Glomerular visceral epithelial cell (primary cell): Measurements from ENCODE around the gene TPO.
"Not testable (repeated sequence)": the region's sequence is repeated elsewhere in the genome, so short reads cannot be mapped to it uniquely, and the experiment has no call there.

Experiments
- DNase-seq: peaks from one replicate; pipeline ENCODE4 v3.0.0-alpha.2; 2016; ENCODE audit errors: extremely low spot score

TPO gene

DNA sequence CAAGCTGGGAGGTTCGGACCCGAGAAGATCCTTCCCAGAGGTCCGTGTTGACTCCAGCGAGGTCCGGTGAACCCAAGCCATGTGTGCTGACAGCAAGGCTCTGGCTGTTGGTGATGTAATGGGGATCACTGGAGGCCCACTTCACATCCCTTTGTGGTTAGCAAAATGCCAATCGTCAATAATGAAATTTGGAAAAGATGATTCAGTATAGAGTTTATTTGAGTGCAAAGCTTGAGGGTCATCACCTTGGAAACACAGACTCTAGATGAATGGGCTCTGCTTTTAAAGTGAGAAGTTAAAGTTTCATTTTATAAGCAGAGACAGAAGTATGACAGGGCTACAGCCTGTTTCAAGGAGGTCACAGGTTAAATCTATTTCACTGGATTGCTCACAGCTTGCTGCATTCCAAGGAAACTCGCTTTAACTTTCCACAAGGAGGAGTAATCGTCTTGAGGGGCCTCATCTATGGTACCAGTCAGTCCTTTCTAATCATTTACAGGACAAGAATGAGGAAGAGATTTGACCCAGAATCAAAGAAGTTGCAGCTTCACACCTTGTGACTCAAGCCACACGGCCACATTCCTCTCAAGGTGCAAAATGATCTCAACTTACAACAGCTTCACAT, 140.5 kb downstream of the TPO start:
- DNase-seq = peak; percentile 88

DNA sequence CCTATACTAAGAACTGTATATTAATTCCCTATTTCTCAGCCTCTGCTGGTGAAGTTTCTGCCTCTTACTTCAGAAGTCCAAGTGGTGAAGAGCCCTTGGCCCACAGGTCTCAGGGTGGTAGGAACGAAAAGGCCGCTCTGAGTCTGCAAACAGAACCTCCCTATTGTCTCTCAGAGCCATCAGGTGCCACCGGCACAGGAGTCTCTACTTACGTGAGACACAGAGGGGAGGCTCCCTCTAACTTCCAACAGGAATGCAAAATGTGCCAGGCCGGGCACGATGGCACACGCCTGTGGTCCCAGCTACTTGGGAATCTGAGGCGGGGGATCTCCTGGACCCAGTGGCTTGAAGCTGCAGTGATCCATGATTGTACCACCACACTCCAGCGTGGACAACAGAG, 143.0 kb downstream of the TPO start:
- no peak for DNase-seq

DNA sequence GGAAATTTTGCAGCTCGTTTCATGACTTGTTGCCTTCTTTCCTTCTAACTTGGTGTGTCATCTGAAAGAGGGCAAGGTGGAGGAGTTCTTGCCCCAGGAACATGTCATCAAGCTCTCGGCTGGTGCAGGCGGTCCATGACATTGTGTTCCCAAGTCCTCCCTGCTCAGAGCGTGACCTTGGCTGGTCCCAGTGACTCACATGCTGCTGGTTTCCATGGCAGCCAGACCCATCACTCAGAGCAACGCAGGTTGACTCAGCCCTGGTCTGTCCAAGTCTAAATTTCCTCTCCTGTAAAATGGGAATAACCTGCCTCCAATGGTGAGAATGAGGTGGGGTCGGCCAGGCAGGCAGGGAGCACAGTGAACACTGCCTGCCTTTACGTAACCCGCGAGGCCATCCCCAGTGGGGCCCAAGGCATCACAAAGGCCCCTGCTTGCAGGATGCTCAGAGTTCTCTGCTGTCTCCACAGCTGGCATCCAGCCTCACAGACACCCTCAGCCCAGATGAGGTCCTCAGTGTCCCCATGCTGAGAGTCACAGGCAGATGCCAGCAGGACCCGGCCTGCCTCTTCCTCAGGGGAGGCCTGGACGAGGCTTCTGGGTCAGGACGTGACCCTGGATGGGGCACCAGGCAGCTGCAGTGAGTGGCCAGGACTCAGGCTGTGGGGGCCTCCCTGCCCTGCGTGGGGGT, 143.7 kb downstream of the TPO start:
- peak; percentile 82 for DNase-seq

DNA sequence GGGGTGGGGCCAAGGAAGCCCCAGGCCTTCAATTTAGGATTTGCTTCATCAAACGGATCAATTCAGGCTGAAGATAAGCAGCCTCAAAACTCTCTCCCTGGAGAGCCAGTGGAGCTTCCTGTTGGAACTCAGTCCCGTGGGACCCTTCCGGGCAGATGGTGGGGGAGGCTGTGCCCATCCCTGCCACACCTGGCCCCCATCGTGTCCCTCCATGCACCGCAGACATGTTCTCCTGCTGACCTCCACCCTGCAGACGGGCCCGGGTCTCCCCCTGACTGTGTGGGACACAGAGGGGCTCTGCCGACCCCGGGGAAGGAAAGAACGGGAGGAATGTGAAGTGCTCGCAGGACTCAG, 144.2 kb downstream of the TPO start:
- DNase-seq = no peak

DNA sequence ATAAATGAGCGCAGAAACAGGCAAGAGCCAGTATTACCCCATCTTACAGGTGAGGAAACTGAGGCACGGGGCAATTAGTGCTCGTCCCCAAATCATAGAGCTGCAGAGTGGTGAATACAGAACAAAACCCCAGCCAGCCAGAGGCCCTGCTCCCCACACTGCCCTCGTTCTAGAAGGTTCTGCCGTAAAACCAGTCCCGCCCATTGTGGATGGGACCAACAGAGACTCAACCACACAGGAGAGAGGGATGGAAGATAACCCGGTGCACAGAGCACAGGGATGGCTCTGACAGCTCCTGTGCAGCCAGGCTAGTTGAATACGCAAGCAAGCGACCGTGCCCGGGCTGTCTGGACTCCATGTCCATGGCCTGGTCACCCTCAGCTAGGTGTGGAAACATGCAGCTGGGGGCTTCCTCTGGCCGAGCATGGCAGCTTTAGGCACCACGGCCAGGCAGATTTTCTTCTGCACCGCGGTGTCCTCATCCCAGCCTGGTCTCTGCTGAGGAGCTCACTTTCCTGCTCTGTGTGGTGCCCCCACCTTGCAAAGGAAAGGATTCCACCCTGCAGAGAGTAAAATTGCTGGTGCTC, 146.4 kb downstream of the TPO start:
- DNase-seq = no peak

DNA sequence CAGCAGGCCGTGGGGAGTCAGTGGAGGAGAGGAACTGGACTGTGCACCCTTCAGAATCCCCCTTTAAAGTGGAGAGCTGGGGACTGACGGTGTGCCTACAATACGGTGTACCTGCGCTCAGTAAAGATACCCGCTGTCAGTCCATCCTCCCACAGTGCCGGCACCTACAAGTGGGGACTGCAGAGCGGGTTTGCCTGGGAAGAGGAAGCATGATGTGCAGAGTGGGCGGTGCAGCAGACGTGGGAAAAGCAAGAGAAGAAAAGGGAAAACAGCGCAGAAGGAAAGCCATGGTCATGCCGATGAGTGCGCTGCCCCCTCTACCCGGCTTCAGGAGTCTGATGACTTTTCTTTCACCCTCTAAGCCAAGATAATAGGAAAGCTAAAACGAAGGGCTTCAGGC, 148.0 kb downstream of the TPO start:
- DNase-seq = no peak

DNA sequence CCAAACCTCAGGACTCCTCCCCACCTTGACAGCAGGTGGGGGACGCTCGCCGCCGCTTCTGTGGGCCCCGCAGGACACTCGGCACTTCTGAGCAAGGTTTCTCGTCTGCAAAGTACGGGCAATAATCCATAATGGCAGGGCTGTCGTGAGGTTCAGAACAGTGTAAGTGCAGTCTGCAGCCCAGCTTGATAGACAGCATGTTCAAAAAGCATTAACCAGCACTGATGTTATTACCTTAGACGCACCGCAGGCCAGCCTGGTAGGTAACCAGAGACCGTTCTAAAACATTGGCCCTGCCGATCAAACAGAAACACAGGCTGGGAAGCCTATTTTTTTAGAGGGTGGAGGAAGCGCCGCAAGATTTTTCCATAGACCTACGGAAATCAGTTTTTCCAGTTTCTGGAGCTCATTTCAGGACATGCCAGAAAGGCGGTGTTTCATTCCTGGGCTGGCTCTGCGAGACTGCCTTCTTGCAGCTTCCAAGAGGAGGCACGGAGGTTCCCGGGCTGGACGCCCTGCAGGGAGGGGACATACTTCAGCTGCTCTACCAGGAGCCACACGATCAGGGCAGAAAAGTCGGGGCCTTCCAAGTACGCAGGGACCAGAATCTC, 148.7 kb downstream of the TPO start:
- DNase-seq = no peak

DNA sequence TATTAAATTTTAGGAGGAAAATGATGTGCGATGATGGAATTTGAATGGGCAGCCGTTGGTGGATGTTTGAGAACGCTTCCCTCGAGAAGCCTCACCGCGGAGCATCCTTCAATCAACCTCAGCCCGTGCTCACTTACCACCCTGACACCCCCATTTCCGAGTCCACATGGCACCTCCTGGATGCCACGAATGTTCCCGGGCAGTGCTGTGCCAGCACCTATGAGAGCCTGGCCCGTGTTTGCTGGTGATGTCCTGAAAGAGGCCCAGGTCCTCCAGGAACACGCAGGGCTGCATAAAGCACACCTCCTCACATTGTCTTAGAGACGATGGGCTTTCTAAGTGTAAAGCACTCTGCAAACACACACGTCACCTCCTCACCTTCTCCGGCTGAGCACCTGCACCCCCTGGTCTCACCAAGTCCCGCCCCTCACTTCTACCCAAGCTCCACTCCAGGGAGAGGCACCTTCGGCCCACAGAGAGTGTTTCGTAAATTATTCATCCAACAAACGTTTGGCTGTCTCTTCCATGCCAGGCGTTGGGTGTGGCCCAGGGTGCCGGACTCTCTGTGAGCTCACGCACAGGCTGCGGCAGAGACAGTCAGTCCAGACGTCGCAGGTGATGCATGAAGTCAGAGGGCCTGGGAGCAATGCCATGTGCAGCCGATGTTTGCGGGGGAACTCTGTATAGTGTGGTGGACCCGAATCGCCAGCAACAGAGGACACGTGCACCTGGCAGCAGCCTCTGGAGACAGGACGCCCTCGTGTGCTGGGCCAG, 150.0 kb downstream of the TPO start:
- no peak for DNase-seq

DNA sequence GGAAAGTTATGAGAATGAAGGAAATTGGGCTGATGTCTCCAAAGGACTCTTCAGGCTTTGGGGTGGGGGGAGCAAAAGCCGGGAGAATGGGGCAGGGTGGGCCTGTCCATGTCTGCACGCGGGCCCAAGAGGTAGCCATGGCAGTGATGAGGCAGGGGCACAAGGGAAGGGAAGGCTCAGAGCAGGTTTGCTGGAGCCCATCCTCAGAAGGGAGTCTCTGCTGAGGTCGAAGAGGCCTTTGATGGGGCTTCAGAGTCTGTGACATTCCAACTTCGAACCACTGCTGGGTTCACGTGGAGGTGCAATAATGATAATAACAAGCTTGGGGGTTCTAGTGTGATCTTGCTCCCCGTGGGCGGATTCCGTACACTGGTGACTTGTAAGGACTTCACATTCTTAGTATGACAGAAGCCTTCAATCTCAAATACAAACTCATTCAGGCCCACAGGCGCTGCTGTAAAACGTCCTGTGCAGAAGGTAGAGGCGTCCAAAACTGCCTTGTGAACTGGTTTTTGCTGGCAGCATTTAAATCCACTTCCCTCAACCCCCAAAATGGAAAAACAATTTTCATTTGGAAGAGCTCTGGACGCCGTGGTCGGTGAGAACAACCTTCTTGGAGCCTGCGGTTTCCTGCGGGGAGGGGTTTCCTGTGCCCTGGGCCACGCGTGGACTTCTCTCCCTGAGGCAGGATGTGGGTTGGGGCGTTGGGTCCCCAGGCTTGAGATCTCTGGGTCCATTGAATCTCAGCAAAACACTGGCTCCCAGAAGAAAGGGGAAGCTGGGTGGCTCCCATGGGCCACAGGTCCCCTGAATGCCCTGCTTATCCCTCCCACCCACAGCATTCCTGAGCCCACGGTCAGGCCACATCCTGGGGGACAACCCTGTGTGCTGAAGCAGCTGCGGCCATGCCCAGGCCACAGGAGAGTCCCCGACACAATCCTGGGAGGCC, 151.0 kb downstream of the TPO start:
- DNase-seq = no peak

DNA sequence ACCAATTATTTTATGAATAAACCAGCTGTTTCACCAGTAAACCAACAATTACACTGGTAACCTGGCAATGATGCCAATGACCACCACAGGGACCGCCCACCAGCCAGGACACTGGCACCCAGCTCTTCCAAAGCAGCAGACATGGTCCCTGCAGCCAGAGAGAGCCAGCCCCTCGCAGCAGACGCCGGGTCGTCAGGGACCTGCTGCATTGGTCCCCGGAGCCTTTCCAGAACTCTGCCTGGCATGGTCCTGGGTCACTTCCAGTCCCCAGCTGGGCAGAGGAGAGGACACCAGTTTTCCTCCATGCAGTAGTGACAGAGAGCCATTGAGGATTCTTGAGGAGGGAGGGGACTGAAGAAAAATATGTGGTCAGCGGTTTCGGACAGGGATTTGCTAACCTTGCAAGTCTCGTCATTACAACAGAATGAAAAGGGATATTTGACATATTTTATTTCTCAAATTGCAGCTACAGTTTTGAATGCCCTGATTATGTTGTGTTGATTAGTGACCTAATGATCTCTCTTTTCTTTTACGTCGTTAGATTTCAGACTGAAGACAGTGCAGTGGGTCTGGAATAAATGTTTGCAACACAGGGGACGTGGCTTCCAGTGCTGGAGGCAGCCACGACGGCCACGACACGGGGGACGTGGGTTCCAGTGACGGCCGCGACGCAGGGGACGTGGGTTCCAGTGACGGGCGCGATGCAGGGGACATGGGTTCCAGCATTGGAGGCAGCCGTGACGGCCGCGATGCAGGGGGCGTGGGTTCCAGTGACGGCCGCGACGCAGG, 154.5 kb downstream of the TPO start:
- DNase-seq = no peak

DNA sequence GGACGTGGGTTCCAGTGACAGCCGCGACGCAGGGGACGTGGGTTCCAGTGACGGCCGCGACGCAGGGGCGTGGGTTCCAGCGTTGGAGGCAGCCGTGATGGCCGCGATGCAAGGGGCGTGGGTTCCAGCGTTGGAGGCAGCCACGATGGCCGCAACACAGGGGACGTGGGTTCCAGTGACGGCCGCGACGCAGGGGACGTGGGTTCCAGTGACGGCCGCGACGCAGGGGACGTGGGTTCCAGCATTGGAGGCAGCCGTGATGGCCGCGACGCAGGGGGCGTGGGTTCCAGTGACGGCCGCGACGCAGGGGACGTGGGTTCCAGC, 155.0 kb downstream of the TPO start:
- DNase-seq = not testable (repeated sequence)

DNA sequence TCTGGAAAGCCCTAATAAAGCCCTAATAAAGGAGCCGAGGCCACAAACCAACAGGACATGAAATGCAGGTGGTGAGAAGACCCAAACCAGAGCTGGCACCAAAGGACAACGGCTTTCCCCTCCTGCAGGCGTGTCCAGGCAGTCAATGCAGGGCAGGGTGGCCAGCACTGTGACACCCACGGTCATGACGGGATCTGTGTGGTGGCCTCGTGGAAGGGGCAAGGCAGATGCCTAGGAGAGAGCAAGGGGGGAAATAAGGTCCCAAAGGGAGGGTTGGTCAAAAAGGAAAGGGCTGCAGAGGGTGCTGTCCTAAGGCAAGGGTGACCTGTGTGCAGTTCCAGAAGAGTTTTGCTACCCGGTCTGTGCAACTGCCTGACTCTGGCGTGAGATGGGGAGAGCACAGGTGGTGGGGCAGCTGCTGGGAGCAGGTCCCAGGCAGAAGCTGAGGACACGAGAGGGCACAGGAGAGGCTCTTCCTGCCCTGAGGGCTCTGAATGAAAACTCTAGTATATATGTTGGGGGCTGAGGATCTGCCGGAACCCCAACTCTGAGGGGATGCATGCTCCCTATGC, 156.7 kb downstream of the TPO start:
- no peak for DNase-seq

DNA sequence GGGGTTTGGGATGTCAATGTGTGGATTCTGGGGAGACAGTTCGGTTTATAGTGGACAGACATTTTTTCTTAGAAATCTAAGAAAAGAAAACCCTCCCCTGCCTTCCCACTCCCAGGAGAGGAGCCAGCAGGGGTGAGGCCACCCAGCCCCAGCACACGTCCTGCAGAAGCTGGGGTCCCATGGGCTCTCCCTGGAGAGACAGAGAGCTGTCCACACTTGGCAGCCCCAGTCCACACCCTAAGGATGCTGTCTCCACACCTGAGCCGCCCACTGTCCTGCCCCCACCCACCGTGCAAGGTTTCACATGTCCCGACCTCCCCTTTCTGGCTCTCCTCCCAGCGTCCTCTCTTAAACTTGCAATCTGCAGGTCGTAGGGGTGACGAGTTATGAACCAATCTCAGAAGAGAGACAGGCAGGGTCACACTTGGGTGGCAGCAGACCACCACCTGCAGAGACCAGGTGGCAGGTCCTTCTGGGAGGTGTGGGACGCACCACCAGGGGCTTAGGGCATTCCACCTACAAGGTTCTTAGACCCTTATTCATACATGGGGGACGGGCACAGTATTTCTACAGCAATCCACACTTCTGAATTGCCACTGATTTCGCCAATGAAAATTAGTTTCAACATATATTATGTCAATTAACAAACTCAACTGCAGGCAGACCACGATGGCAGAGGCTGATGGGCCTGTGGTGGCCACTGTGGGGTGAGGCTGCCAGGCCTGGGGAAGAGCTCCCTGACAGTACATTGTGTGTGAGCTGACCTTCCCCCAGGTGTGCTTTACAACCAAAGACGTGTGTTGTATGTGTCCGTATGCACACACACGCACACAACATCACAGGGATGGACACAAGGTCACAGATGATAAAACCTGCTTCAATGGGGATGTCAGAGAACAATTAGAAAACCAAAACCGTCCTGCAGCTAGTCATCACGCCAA, 158.5 kb downstream of the TPO start:
- no peak for DNase-seq

DNA sequence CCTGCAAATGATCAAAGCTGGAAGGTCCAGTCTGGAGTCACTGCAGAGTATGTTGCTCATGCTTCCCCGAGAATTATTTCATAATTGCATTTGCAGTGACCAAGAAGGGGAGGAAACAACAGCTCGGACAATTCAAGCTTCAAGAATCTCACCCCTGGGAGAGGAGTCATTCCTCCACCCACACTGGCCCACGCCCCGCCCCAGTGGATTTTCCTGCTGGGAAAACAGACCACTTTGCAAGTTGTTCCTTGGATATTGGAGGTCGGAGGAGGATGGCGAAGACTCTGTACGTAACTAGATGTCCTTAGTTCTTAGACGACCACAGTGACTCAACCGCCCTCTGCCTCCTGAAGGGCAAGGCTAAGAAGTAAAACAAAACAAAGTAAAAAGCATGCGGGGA, 159.4 kb downstream of the TPO start:
- DNase-seq = no peak

DNA sequence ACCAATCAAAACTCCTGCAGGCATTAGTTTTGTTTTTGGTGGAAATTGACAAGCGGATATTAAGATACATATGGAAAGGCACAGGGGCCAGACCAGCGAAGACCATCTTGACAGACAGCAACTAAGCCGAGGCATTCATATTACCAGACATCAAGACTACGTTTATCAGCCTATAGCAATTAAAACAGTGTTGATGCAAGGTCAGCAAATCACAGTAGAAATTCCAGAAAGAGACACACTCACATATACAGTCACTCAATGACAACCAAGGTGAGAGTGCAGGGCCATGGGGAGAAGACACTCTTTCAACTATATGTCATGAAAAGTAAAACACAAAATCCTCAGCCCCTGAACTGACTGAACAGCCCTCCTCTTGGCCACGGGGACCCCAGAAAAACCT, 164.6 kb downstream of the TPO start:
- DNase-seq = no peak

DNA sequence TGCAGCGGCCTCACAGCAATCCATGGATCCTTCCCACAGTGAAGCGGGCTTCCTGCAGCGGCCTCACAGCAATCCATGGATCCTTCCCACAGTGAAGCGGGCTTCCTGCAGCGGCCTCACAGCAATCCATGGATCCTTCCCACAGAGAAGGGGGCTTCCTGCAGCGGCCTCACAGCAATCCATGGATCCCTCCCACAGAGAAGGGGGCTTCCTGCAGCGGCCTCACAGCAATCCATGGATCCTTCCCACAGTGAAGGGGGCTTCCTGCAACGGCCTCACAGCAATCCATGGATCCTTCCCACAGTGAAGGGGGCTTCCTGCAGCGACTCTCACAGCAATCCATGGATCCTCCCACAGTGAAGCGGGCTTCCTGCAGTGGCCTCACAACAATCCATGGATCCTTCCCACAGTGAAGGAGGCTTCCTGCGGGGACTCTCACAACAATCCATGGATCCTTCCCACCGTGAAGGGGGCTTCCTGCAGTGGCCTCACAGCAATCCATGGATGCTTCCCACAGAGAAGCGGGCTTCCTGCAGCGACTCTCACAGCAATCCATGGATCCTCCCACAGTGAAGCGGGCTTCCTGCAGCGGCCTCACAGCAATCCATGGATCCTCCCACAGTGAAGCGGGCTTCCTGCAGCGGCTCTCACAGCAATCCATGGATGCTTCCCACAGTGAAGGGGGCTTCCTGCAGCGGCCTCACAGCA, 168.1 kb downstream of the TPO start:
- not testable (repeated sequence) for DNase-seq

DNA sequence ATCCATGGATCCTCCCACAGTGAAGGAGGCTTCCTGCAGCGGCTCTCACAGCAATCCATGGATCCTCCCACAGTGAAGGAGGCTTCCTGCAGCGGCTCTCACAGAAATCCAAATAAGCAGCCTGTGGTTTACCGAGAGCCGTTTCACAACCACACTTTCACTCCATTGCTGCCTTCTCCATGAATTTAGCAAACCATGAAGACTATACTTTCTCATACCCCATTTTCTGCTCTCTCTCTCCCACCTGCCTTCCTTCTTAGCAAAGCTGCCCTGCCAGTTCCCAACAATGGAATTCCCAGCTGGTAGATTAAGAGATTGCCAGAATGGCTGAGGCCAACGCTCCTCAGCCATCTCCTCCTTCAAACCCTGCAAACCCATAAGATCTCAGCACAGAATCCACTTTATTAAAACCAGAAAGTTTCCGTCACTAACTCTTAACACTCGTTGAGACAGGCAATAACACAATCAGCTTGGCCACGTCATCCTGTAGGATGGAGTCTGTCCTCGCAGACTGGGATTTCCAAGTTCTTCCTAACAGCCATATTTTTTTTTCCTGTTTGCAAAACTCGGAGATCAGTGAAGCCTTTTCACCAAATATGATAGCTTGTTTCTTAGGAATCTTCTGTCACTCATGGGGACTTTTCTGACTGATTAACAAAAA, 168.8 kb downstream of the TPO start:
- no peak for DNase-seq

DNA sequence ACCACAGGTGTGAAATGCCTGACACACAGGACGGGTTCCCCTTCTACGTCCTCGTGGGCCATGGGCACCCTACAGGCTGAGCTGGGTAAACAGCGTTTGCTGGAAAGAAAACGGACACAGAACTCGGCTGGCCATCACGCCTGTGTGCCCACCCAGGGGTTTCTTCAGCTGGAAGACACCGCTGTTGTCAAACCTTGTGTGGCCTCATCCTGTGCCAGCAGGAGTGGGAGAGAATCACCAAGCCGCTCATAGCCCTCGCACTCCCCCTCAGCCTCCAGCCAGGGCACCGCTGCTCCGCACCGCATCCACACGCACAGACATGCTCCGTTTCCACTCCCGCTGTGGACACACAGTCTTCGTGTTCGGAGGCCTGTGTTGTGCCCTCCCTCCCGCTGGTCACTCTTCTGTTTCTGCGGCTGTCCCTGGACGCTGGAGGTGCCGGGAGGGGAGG, 169.7 kb downstream of the TPO start:
- DNase-seq = no peak
